ENCODE results near the gene CD70. TPM values are rescaled to one million over a fixed set of nuclear protein-coding genes. Genes with fewer than 3 reads are reported as not detected.
"Not testable (repeated sequence)": the region's sequence is repeated elsewhere in the genome, so short reads cannot be mapped to it uniquely, and the experiment has no call there.

The CD70 gene
- total and polyA plus RNA-seq, 4 donors = not detected

GRCh38 chr19:6586726-6587092, 4.2 kb downstream of the CD70 start:
- Histone ChIP-seq H3K27me3 (ENCODE audit: control insufficient read depth in 4 of 4, insufficient read depth in 4 of 4, low read length in 3 of 4) (peaks cover 0 to 19% (median 7%) of the 10 kb centered on the region in 4 donors), H3K4me3 (ENCODE audit: low read depth in 1 of 3, low read length in 3 of 3) (no peak overlapping the region), H3K9ac (ENCODE audit: low read depth in 1 of 2, low read length in 2 of 2) (no peak overlapping the region), H3K27ac (ENCODE audit: low read depth in 1 of 2, low read length in 2 of 2) (no peak overlapping the region), H3K36me3 (ENCODE audit: control insufficient read depth in 4 of 4, insufficient read depth in 3 of 4, low read depth in 1 of 4, low read length in 3 of 4) (no peaks in the 10 kb centered on the region), H3K4me1 (ENCODE audit: control insufficient read depth in 4 of 4, insufficient read depth in 4 of 4, low read length in 3 of 4) (peaks cover 0 to 2% (median under 1%) of the 10 kb centered on the region in 4 donors), H3K9me3 (ENCODE audit: control insufficient read depth in 4 of 4, low read length in 3 of 4) (no peaks in the 10 kb centered on the region)
- no peak for DNase-seq (ENCODE audit: low spot score)
- TF ChIP-seq HNF4A (conservative IDR thresholded peaks at IDR 0.05) (no peak), RXRA (IDR thresholded peaks at IDR 0.05) (no peak)
- WGBS = 5% methylated on average over 4 of the region's 4 CpGs

GRCh38 chr19:6586056-6586455, 4.9 kb downstream of the CD70 start:
- H3K36me3 ChIP-seq (ENCODE audit: control insufficient read depth in 4 of 4, insufficient read depth in 3 of 4, low read depth in 1 of 4, low read length in 3 of 4) = no peaks in the 10 kb centered on the region
- H3K27ac ChIP-seq (ENCODE audit: low read depth in 1 of 2, low read length in 2 of 2) = no peak overlapping the region
- H3K9me3 ChIP-seq (ENCODE audit: control insufficient read depth in 4 of 4, low read length in 3 of 4) = no peaks in the 10 kb centered on the region
- DNase-seq (ENCODE audit: low spot score) = no peak
- peaks cover 0 to 19% (median 7%) of the 10 kb centered on the region in 4 donors for H3K27me3 ChIP-seq (ENCODE audit: control insufficient read depth in 4 of 4, insufficient read depth in 4 of 4, low read length in 3 of 4)
- no peak overlapping the region for H3K4me3 ChIP-seq (ENCODE audit: low read depth in 1 of 3, low read length in 3 of 3)
- H3K9ac ChIP-seq (ENCODE audit: low read depth in 1 of 2, low read length in 2 of 2) = no peak overlapping the region
- peaks cover 0 to 2% (median under 1%) of the 10 kb centered on the region in 4 donors for H3K4me1 ChIP-seq (ENCODE audit: control insufficient read depth in 4 of 4, insufficient read depth in 4 of 4, low read length in 3 of 4)
- 54% methylated on average over 14 of the region's 14 CpGs for WGBS
- TF ChIP-seq GABPA (IDR thresholded peaks at IDR 0.05 in 1 of 2, conservative IDR thresholded peaks at IDR 0.05 in 1 of 2) = no peak
- no peak for TF ChIP-seq CTCF (IDR thresholded peaks at IDR 0.05; ENCODE audit: low read depth, low read length, missing input control)
- no peak for TF ChIP-seq YY1 (IDR thresholded peaks at IDR 0.05)
- TF ChIP-seq ATF3 (IDR thresholded peaks at IDR 0.05) = no peak
- no peak for TF ChIP-seq HNF4A (conservative IDR thresholded peaks at IDR 0.05)

GRCh38 chr19:6582515-6583484, 8.2 kb downstream of the CD70 start:
- DNase-seq (ENCODE audit: low spot score); H3K27me3 ChIP-seq (ENCODE audit: control insufficient read depth in 4 of 4, insufficient read depth in 4 of 4, low read length in 3 of 4); H3K36me3 ChIP-seq (ENCODE audit: control insufficient read depth in 4 of 4, insufficient read depth in 3 of 4, low read depth in 1 of 4, low read length in 3 of 4); H3K27ac ChIP-seq (ENCODE audit: low read depth in 1 of 2, low read length in 2 of 2); H3K4me1 ChIP-seq (ENCODE audit: control insufficient read depth in 4 of 4, insufficient read depth in 4 of 4, low read length in 3 of 4); H3K4me3 ChIP-seq (ENCODE audit: low read depth in 1 of 3, low read length in 3 of 3); H3K9me3 ChIP-seq (ENCODE audit: control insufficient read depth in 4 of 4, low read length in 3 of 4); H3K9ac ChIP-seq (ENCODE audit: low read depth in 1 of 2, low read length in 2 of 2): not testable (repeated sequence)
- 82% methylated on average over 16 of the region's 16 CpGs for WGBS

GRCh38 chr19:6580313-6580712, 10.6 kb downstream of the CD70 start:
- no peaks in the 10 kb centered on the region for H3K4me1 ChIP-seq (ENCODE audit: control insufficient read depth in 4 of 4, insufficient read depth in 4 of 4, low read length in 3 of 4)
- no peak overlapping the region for H3K9ac ChIP-seq (ENCODE audit: low read depth in 1 of 2, low read length in 2 of 2)
- no peaks in the 10 kb centered on the region for H3K9me3 ChIP-seq (ENCODE audit: control insufficient read depth in 4 of 4, low read length in 3 of 4)
- no peak for TF ChIP-seq GABPA (IDR thresholded peaks at IDR 0.05 in 1 of 2, conservative IDR thresholded peaks at IDR 0.05 in 1 of 2)
- TF ChIP-seq RXRA (IDR thresholded peaks at IDR 0.05) = no peak
- no peak for TF ChIP-seq REST (IDR thresholded peaks at IDR 0.05)
- no peak for TF ChIP-seq FOXA2 (IDR thresholded peaks at IDR 0.05)
- no peak for TF ChIP-seq JUND (IDR thresholded peaks at IDR 0.05)
- TF ChIP-seq NR2F2 (IDR thresholded peaks at IDR 0.05) = no peak
- TF ChIP-seq ZBTB33 (IDR thresholded peaks at IDR 0.05) = no peak
- no peak for TF ChIP-seq ATF3 (IDR thresholded peaks at IDR 0.05)
- TF ChIP-seq HNF4G (IDR thresholded peaks at IDR 0.05) = no peak
- TF ChIP-seq HNF4A (conservative IDR thresholded peaks at IDR 0.05) = no peak
- WGBS = 72% methylated on average over 8 of the region's 8 CpGs
- no peaks in the 10 kb centered on the region for H3K36me3 ChIP-seq (ENCODE audit: control insufficient read depth in 4 of 4, insufficient read depth in 3 of 4, low read depth in 1 of 4, low read length in 3 of 4)
- DNase-seq (ENCODE audit: low spot score) = no peak
- no peak overlapping the region for H3K27ac ChIP-seq (ENCODE audit: low read depth in 1 of 2, low read length in 2 of 2)
- no peak overlapping the region for H3K4me3 ChIP-seq (ENCODE audit: low read depth in 1 of 3, low read length in 3 of 3)
- no peaks in the 10 kb centered on the region for H3K27me3 ChIP-seq (ENCODE audit: control insufficient read depth in 4 of 4, insufficient read depth in 4 of 4, low read length in 3 of 4)

All from liver (tissue), 9 donors.